HEK293T (cell line): Measurements from ENCODE around the gene POLR3H.

ENCODE experiments used
- ARNT ChIP-seq: fragments of 450-650 bp; IDR thresholded peaks from 2 replicates; pipeline ENCODE4 v1.6.1; 2017; ENCODE audit warnings: mild to moderate bottlenecking
- BHLHE40 ChIP-seq: fragments of 450-650 bp; IDR thresholded peaks from 2 replicates; pipeline ENCODE4 v1.6.1; 2016; ENCODE audit warnings: mild to moderate bottlenecking, moderate library complexity, borderline replicate concordance
- ELF4 ChIP-seq: fragments of 450-650 bp; IDR thresholded peaks from 2 replicates; pipeline ENCODE4 v1.6.1; 2017; ENCODE audit warnings: antibody characterized with exemption
- FOXA1 ChIP-seq: fragments of 450-650 bp; IDR thresholded peaks from 2 replicates; pipeline ENCODE4 v1.6.1; 2016; ENCODE audit warnings: mild to moderate bottlenecking
- FOXK2 ChIP-seq: fragments of 450-650 bp; IDR thresholded peaks from 2 replicates; pipeline ENCODE4 v1.6.1; 2016; ENCODE audit warnings: mild to moderate bottlenecking
- FOXM1 ChIP-seq: fragments of 450-650 bp; IDR thresholded peaks from 2 replicates; pipeline ENCODE4 v1.6.1; 2017; ENCODE audit warnings: mild to moderate bottlenecking, borderline replicate concordance
- HDGF ChIP-seq: fragments of 450-650 bp; IDR thresholded peaks from 2 replicates; pipeline ENCODE4 v1.6.1; 2017; ENCODE audit warnings: antibody characterized with exemption, borderline replicate concordance
- L3MBTL2 ChIP-seq: fragments of 450-650 bp; conservative IDR thresholded peaks from 2 replicates; pipeline ENCODE4 v1.6.1; 2016; ENCODE audit warnings: mild to moderate bottlenecking
- SP1 ChIP-seq: fragments of 450-650 bp; IDR thresholded peaks from 2 replicates; pipeline ENCODE4 v1.6.1; 2017
- SUZ12 ChIP-seq: fragments of 450-650 bp; IDR thresholded peaks from 2 replicates; pipeline ENCODE4 v1.6.1; 2016; ENCODE audit warnings: mild to moderate bottlenecking
- TARDBP ChIP-seq: fragments of 450-650 bp; IDR thresholded peaks from 2 replicates; pipeline ENCODE4 v1.6.1; 2016
- ZNF384 ChIP-seq: fragments of 450-650 bp; IDR thresholded peaks from 2 replicates; pipeline ENCODE4 v1.6.1; 2016
- TF ChIP-seq, protein P1 (sequence below): fragments of 450-650 bp; IDR thresholded peaks from 2 replicates; pipeline ENCODE4 v1.6.1; 2016

GRCh38 chr22:41578114-41578513 lies 33.8 kb upstream of the POLR3H start:
- no peak for TF ChIP-seq BHLHE40
- TF ChIP-seq, protein P1, sequence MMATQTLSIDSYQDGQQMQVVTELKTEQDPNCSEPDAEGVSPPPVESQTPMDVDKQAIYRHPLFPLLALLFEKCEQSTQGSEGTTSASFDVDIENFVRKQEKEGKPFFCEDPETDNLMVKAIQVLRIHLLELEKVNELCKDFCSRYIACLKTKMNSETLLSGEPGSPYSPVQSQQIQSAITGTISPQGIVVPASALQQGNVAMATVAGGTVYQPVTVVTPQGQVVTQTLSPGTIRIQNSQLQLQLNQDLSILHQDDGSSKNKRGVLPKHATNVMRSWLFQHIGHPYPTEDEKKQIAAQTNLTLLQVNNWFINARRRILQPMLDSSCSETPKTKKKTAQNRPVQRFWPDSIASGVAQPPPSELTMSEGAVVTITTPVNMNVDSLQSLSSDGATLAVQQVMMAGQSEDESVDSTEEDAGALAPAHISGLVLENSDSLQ: no peak
- TF ChIP-seq SP1: no peak
- TF ChIP-seq FOXM1: no peak
- TF ChIP-seq FOXA1: no peak
- no peak for TF ChIP-seq ELF4
- TF ChIP-seq ARNT: no peak
- no peak for TF ChIP-seq HDGF
- TF ChIP-seq FOXK2: no peak
- no peak for TF ChIP-seq SUZ12
- no peak for TF ChIP-seq TARDBP
- no peak for TF ChIP-seq ZNF384
- no peak for TF ChIP-seq L3MBTL2
